GM19035 (cell line): ENCODE measurements around the gene PYGM.

Source experiments
- ATAC-seq: cut with Tn5 transposase; IDR thresholded peaks from one replicate; pipeline ENCODE4 v1.9.1; 2021; ENCODE audit not compliant: unreplicated experiment

The PYGM gene

DNA sequence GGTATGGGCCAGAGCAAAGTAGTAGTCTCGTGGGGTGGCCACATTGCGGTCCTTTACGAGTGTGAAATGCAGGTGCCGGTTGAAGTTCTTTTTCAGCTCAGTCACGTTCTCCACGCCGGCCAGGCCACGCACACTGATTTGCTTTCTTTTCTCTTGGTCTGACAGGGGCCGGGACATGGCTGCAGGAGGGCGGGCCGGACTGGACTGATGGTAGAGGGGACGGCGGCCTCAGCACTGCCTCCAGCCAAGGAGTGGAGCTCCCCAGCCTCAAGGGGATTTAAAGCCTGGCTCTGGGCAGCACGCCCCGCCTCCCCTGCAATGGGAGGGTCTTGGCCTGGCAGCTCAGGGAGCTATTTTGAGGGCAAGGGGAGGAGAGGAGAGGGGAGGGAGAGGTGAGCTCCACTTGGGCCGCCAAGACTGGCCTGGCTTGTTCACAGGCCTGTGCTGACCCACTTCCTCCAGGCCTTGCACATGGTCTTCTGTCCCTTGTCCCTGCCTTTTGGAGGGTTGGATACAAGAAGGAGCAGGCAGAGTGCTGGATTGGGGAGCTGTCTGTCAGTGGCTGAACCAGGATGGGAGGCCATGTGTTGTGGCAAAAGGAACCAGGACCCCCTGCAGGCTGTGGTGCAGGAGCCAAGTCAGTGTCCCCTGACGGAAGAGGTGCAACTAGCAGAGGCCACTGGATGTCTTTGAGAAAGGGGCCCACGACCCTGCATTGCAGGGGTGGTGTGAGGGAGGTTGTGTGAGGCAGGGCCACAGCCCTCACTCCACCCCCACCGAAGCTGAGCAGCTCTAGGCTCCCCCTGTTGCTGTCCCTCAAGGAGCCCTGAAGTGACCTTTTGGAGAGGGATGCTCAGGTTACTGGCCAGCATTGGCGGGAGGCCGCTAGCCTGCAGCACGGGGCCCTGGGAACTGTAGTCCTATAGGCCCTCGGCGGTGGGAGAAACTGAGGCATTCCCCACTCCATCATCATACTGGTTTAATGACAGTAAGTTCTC lies at the start of gene PYGM:
PYGM (minus strand) TSS at position 253 of the 998 bp plus-strand sequence; CDS start at position 177, 76 bp downstream.
- ATAC-seq: no peak

DNA sequence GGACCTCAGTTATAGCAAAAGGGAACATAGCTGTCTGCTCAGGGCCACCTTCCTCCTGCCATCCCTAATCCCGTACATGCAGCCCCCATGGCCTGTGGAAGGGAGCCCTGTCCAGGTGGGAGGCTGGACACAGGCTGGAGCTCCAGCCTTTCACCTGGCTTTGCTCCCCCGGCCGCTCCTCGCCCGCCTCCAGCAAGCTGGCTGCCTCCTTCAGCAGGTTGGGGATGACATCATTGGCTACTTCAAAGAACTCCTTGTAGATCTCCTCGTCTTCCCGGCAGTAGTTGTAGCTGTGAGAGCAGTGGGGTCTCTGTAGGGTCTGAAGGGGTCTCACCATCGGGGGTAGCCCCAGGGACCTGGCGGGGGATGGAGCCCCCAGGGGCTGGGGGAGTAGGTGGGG lies 45.7 kb upstream of the PYGM start:
- ATAC-seq: no peak

DNA sequence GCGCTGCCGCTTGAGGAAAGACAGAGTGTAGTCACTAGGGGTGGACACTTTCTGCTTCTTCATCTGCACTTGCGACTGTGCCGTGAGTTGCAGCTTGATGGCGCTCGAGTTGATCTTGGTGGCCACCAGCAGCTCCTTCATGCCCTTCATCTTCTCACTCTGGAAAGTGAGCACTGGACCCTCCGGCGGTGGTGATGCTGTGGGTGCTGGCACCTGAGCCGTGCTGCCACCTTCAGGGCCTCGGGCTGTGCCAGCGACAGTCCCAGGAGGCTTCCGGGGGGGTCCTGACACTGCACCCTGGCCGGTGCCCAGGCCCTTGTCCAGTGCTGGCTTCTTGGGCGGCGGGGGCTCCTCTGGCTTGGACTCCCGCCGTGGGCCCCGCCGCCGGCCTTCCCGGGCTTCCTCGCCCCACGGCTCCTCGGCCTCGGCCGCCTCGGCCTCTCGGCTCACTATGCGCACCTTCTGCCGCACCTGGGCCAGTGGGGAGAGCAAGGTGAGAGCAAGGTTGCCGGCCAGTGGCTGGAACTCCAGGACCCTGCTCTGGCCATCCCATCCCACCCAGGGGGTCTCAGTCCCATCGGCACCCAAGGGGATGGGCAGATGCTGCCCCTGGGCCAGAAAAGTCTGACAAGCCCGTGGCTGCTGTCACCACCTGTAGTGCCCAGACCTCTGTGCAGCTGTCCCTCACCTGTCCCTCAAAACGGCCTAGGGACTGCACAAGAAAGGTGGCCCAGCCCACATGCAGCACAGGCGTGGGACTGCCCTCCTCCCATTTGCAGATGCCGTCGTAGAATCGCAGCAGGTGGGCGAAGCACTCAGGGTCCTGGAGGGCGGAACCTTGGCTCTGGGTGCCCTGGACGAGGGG lies 44.8 kb upstream of the PYGM start:
- ATAC-seq: no peak

DNA sequence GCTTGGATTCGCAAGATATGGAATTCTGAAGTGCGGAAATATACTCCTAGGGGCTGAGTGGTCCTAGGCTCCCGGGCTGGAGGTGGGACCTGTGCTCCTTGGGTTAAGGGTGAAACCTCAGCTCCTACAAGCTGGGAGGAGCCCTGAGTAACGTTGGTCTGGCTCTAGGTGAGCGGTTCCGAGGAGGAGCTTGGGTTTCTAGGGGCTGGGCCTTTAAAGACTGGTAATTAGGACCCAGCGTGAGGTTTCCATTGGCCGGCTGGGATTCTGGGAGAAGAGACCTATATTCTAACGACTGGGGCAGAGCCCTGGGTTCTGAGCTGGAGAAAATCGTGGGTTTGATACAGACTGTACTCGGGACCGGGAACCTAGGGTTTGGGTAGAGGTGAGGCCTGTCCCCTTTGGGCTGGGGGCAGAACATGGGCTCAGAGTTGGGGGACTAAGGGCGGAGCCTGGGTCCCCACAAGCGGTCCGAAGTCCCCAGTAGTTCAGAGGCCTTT lies 44.1 kb upstream of the PYGM start:
- no peak for ATAC-seq

DNA sequence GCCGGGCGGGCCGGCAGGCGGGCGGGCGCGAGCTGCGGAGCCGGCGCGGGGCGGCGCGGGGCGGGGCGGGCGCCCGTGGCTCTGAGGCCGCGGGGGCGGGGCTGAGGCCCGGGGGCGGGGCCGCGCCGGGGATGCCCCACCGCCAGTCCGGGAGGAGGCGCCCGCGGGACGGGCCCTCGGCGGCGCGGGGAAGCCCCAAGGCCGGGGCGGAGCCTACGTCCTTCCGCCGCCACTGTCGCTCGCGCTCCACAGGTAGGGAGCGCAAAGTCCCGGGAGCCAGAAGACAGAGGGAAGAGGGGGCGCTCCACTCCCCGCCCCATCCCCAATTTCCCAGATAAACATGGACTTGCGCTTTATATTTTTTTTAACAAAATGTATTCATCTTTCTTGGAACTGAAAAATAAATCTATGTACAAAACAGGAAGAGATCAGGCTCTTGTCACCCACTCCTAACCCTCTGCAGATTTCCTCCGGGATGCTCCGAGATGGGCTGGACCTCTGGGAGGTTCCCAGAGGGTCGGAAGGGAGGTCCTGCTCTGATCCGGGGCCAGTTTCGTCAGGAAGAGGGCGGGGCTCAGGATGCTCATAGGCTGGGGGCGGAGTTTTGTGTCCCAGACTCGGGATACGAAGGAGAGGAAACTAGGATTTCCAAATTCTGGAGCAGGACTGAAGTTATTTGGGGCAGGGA lies 43.5 kb upstream of the PYGM start, which contains the start of gene MAP4K2:
MAP4K2 (minus strand) TSS at position 57 of the 688 bp plus-strand sequence. CDS start 65 bp downstream, outside the sequence.
- ATAC-seq: peak; percentile 65

DNA sequence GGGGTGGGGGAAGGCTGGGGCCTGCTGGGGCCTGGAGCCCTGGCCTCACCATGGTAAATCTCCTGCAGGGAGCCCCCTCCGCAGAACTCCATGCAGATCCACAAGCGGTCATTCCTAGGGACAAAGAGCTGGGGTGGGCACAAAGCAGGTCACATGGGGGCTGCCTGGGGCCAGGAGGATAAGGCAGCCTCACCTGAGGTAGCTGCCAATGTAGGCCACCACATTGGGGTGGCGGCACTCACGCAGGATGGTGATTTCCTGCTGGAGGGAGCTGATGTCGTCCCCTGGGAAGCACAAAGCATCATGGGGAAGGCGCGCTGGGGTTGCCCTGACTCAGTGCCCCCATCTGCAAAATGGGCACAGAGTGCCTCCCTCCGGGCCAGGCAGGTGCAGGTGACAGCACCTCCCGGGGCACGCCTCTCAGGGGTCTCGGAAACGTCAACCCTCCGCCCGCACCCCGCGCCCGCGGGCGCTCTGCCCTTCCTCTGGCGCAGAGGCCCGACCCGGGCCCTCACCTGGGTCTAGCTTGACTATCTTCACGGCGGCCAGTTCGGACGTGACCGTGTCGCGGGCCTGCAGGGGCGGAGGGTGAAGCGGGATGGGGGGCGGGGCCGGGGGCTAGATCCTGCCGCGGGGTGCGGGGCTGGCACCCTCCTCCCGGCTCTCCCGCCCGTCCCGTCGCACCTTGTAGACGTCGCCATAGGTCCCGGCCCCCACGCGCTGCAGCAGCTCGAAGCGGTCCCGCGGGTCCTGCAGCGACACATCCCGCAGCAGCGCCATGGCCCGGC lies 42.8 kb upstream of the PYGM start:
- peak; percentile 40 for ATAC-seq

DNA sequence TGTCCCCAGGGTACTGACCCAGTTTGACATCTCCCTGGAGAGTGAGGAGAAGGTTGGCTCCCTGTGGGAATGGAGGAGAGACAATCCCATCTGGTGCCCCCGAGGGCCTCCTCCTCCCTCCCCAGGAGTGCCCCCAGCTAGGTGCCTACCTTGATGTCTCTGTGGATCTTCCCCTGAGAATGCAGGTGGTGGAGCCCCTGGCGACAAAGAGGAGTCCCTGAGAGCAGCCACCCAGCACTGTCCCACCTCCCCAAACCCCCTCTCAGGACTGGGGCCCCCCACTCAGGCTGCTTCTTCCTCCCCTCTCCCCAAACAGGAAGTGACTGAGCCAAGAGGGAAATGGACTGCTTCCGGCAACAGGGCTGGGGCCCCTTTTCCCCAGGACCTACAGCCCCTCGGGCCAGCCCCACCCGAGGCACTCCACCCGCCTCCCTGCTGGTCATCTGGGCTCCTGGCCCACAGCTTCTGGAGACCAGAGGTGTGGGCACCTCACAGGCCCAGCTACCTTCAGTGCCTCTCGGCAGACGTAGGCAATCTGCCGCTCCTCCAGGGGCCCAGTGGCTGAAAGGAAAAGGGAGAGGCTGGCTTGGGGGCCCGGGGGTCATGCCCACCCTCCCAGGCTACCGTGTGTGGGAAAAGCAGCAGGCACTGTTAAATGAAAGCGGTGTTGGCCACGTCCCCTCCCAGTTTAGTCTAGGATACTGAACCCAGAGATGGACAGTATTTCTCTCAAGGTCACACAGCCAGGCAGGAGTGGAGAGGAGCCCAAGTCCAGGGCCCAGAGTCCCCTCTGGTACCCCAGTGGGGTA lies 42.0 kb upstream of the PYGM start:
- no peak for ATAC-seq

DNA sequence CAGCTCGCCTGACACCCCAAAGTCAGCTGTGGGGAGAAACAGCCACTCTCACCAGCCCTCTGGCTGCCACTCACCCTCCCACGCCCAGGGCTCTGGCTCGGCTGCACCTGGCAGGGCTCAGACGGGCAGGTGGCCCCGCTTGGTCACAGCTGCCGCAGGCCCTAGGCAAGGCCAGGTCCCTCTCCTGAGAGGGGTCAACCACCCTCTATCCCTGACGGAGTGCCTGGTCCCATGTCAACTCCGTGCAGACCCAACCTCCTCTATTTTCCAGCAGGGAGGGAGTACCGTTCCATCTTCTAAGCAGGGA lies 41.3 kb upstream of the PYGM start:
- no peak for ATAC-seq

DNA sequence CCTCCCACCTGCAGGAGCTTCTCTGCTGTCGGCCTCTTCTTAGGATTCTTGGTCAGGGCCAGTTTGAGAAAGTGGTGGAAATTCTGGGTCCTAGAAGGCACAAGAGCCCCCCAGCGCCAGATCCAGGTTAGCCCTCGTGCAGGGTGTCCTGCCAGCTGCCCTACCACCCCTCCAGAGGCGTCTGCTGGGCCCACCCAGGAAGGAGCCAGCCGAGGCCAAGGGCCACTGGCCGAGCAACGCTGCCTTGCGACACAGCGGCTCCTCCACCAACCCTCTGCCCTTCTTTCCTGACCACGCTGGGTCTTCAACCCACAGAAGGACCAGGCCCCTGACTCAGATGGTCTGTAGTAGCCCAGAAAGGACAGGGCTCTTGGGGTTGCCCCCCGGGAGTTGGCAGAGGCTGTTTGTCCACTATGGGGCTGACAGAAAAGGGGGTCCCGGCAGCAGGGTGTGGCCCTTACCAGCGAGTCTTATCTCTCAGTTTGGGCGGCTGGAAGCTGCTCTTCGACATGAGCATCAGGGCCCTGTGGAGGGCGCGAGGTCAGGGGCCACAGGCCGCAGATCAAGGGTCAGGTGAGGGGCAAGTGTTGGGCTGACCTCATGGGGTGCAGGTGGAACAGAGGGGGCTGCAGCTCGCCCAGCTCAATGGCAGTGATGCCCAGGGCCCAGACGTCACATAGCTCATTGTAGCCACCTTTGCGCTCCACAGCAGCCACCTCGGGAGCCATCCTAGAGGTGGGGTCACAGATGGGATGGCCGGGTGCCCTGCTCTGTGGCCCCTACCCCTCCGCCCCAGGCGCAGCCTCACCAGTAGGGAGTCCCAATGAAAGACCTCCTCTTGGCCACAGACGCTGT lies 40.8 kb upstream of the PYGM start:
- ATAC-seq: no peak

DNA sequence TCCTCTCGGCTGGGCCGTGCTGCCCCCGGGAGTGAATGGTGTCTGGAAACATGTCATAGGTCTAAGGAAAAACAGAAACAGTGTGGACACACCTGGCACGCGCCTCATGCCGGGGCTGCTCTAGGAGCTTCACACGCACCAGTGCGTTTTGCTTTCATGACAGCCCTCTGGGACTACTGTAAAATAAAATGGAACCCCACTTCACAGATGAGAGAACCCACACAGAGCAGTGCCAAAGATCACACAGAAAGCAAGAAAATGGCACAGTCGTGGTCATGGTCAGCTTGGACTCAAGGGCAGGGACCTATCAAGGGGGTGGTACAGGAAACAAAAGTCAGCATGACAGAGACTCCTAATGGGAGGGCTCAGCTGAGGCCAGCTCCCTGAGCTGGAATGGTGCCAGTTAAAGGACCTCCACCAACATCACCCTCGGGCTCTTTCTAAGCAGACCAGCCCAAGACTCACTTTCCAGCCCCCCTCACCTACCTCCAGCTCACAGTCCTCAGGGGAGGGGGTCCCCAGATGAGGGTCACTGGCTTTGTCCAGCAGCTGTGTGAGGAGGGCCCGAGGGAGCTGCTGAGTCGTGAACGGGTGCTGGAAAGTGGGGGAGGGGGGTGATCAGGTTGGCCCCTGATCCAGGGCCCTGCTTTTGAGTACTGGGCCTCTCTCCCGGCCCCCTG lies 40.0 kb upstream of the PYGM start:
- no peak for ATAC-seq

DNA sequence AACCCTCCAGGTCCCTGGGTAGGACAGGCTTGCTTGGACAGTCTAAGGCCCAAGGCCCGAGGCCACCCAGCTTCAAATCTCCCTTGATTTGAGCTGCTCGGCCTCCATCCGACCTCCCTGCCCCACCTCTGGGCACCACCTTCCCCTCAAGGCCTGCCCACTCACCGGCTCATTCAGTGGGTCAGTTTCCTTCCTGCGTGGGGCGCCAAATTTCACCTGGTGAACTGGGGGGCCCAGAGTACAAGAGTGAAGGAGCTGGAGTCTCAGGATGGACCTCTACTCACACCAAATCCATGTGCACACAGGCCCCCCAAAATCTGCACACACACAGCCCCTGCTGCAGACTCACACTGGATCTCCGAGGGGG lies 39.5 kb upstream of the PYGM start:
- ATAC-seq: no peak

DNA sequence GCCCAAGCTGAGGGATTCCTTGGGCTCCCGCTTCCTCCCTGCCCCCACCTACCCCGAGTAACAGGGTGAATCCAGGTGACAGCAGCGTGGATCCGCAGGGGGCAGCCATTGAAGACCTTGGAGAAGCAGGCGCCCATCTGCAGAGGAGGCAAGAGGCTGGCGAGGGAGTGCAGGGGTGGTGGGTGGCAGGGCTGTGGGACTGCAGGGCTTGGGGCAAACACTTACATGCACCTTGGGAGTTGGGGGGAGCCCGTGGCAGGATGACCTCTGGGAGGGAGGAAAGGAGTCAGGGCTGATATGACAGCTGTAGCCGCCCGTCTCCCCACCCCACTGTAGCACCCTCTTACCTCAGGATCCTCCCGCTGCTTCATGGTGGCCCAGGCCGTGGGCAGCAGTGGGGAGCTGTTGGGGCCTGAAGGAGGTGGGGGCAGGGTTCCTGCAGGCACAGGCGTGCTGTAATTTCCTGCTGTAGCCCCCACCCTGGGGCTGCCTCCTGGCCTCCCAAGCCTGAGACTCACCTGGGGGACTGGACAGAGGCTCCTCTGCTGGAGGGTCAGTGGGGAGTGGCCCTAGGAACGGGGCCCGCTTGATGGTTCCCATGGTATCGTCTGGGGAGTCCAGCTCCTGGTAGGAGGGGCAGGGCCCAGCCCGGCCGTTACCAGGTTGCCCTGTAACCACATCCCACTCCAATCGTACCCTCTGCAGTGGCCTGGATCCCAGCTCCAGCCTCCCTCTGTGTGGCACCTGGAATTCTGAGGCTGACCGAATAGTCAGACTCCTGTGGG lies 37.2 kb upstream of the PYGM start:
- no peak for ATAC-seq

DNA sequence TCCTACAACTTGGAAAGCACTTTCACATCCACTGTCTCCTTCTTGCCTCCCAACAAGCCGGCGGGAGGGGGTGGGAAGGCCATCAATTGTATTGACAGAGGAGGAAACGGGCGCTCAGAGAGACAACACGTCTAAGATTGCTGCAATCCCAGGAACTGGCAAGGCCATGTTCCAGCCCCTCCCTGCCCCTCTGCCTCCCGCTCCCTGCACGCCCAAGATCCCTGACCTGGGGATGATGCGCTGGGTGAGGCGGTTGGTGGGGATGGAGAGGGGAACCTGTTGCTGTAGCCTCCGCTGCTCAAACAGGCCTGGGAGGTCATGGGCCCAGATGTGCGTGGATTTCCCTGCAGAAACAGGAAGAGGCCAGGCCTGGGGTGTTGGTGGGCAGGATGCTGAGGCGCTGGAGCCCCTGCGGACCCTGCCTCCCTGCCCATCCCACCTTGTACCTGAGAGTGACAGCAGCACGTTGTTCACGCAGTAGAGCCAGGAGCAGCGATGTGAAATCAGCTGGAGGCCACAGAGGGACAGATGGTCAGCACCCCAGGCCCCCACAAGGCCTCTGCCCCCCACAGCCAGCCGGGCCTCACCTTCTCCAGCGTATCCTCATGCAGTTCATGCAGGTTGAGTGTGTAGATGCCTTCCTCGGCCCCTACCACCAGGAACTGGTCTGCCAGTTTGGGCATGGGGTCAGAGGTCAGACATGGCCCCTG lies 36.4 kb upstream of the PYGM start:
- ATAC-seq: no peak

DNA sequence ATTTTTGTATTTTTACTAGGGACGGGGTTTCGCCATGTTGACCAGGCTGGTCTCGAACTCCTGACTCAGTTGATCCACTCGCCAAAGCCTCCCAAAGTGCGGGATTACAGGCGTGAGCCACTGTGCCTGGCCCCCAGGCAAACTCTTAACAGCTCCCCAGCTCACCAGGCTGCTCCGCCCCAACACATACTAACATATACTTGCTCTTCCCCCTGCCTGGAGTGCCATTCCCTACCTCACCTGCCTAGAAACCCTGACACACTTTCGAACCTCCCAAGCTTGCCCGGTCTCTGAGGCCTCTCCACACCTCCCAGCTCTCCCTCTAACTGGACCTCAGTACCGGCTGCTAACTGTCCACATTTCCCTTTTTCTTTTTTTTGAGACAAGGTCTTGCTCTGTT lies 34.8 kb upstream of the PYGM start:
- ATAC-seq: no peak

DNA sequence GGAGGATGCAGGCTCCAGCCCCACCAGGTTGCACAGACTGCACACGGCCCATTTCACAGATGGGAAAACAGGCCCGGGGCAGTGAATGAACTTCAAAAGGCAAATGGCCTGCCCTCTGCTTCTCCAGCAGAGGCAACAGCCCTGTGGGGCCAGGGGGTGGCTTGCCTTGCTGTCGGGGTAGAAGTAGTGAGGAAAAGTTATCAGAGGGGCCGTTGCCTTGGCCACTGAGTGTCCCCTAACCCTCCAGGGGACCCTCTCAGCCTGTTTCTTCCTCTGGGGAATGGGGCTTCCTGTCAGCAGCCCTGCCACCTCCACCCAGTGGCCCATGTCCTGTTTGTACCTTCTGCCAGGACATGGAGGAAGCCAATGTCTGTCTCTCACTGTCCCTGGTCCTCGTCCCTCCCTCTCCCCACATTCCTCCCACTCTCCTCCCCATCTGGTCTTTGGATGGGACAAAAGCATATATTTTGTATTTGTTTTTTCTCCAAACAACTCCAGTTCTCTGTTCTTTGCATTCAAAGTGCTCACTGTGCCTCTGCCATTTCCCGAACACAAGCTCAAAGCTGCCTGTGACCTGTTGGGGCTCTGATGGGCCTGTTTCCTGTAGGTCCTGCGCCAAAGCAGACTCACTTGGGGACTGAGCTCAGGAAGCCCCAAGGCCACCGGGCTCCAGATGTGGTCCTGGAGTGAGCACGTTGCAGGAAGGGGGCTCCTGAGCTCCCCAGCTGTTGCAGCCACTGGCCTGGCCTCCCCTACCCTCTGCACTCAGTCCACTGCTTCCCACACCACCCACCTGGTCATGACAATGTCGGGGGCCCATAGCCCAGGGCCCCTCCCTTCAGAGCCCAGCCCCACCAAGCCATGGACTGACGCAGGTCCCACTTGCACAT lies 33.7 kb upstream of the PYGM start:
- ATAC-seq: no peak

DNA sequence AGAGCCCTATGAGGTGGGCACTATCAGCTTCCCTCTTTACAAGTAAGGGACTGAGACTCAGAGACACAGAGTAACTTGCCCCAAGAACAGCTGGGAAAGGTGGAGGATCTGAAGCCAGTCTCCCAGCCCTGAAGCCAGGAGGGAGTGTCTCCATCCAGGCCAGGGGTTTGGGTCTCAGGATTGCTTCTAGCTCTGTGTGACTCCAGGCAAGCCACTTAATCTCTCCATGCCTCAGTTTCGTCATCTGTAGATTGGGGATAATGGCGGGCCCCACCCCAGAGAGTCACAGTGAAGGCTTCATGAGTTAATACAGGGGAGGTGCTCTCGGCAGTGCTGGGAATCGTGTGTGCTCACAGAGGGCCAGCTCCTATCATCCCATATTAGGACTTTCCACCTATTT lies 32.7 kb upstream of the PYGM start:
- ATAC-seq: no peak
